Suppressor macrophage treated with lipopolysaccharide for 4 hours (primary cell): ENCODE data around the gene RRP9.

ENCODE experiments used
- DNase-seq: peaks from one replicate; pipeline ENCODE4 v3.0.0-alpha.2; 2020

Gene RRP9

DNA sequence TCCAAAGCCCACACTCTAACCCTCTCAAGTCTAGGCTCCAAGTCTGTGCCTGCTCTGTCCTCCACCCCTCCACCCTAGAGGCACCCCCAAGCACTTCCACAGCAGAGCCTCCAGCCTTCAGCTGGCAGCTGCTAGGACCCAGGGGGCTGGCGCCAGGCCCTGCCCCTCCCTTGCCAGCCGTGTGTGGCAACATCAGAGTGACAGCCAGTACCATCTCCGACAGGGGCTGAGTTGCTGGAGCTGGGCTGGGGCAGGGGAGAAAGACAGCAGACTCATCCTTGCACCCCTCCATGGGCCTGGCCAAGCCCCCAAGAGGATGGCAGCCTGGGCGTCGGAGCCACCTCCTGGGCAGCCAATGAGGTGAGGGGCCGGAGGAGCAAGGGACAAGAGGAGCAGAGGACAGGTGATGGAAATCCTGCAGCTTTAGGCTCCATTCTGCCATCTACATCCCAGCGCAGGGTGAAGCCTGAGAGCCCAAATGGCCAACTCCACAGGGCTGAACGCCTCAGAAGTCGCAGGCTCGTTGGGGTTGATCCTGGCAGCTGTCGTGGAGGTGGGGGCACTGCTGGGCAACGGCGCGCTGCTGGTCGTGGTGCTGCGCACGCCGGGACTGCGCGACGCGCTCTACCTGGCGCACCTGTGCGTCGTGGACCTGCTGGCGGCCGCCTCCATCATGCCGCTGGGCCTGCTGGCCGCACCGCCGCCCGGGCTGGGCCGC lies 13.6 kb upstream of the RRP9 start, which contains the start of gene GPR62:
GPR62 (plus strand) TSS at position 207 of the 718 bp plus-strand sequence; CDS start at position 479, 272 bp downstream.
- DNase-seq, result no peak

- no peak for DNase-seq
Measured at GRCh38 chr3:51954713-51955112, 13.0 kb upstream of the RRP9 start.

DNA sequence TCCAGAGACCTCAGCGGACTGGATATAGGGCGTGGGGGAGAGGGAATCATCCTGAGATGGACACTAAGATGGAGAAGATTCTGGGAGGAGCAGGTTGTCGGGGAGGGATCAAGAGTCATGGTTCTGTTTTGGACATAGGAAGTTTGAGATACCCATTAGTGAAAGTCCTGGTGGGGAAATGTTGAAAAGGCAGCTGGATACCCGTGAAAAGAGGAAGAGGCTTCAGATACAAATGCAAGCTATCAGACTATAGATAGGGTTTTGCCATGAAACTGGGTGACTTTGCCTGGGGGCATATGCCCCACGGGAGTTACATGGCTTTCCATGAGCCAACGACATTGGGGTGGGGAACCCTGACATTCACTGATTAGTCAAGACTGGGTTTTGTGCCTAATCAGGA lies 12.4 kb upstream of the RRP9 start:
- peak; percentile 58 for DNase-seq

DNA sequence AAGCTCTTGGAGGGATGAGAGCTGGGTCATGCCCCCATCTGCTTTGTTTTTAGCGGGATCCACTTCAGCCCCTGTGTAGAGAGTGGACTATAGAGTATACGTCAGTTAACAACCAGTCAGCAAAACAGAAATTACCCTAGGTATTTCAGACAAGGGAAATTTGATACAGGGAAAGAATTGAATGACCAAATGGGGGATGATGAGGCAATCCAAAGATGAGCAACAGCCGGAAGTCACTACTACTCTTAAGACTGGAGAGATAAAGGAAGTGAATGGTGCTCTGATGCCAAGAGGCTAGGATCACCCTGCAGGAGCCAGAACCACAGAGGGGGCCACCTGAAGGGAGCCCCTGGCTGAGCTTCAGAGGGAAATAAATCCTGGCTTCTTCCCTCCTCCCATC lies 11.7 kb upstream of the RRP9 start:
- peak; percentile 83 for DNase-seq

GRCh38 chr3:51950899-51951298 lies 9.2 kb upstream of the RRP9 start:
- DNase-seq, result no peak

DNA sequence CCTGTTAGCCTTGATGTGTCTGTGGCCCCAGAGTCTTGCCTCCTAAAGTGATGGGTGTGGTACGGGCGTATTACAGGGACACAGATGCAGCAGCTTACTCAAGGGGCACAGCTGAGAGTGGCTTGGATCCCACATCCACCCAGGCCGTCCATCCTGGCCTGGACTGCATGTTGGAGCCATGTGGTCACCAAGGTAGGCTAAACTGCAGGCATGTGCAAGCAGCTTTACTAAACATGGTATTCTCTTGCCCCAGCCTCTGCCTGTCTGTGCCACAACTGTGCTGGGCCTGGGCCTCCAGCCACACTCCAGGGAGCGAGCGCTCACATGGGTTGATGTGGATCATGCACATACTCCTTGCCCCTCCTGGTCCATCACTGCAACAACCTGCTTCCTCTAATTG lies 7.4 kb upstream of the RRP9 start:
- DNase-seq, result no peak

GRCh38 chr3:51948016-51948580 lies 6.4 kb upstream of the RRP9 start:
- no peak for DNase-seq

DNA sequence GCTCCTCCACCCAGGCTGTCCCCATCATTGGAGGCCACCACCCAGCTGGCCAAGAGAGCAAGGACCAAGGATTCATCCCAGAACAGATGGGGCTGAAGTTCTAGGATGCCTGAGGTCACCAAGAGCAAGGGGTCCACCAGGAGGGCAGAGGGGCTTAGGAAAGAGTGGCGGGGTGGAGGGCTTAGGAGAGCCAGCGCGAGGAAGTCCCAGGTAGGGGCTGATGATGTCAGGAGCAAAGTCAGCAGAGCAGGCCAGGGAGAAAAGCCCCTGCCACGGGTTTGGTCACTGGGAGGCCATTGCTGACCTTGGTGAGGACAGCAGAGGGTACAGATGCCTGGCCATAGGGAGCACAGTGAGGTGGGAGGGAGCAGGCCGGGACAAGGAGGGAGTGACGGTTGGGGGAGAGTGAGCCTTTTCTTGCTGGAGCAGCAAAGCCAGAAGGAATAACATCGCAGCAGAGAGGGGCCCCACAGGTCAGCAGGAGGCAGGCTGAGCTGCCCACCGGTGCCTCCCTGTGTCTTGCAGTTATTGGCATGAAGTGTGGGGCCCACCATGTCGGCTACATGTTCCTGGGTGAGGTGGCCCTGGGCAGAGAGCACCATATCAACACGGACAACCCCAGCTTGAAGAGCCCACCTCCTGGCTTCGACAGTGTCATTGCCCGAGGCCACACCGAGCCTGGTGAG lies 5.7 kb upstream of the RRP9 start:
- DNase-seq, result no peak

- DNase-seq, result no peak
Measured at GRCh38 chr3:51946796-51947195, 5.1 kb upstream of the RRP9 start.

DNA sequence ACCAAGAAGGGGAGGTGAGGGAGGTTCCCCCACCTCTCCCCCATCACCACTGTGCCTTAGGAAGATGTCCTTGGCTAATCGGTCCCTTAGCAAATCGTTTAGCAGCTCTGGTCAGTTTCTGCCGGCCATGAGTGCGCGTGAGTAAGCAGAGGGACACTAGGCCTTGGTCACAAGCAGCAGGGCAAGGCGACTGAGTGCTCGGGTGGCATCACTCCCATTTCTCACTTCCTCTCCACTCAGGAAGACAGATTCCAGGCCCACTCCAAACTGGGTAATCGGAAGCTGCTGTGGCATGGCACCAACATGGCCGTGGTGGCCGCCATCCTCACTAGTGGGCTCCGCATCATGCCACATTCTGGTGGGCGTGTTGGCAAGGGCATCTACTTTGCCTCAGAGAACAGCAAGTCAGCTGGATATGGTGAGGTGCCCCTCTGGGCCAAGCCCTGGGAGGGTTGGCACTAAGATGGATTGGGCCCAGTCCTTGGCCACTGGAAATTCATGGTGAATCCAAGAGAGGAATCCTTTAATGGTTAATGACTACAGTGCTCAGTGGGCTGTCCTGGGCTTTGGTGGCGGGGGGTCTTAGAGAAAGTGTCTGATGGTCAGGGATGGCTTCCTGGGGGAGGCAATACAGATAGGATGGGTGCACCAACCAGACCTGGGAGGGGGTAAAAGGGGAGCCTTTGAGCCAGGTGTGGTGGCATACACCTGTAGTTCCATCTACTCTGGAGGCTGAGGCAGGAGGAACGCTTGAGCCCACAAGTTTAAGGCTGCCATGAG lies 4.4 kb upstream of the RRP9 start:
- DNase-seq, result no peak

DNA sequence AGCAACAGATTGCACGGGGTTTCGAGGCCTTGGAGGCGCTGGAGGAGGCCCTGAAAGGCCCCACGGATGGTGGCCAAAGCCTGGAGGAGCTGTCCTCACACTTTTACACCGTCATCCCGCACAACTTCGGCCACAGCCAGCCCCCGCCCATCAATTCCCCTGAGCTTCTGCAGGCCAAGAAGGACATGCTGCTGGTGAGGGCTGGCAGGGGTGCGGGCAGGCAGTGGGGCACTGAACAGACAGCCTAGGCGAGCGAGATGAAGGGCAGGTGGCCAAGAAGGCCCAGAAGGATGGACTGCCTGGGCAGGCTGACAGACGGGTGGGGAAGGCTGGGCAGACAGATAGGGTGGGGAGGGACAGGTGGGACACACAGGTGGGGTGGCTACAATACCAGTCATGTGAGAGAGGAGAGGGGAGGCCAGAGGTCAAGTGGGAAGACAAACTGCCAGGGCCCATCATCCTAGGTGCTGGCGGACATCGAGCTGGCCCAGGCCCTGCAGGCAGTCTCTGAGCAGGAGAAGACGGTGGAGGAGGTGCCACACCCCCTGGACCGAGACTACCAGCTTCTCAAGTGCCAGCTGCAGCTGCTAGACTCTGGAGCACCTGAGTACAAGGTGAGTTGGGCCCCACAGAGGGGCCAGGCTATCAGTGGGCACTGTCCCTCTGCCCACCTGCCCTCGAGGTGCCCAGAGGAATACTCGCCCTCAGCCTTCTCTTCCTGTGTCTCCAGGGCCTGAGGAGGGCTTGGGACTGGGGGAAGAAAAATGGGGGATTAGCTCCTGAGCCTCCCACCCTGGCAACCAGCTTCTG lies 3.5 kb upstream of the RRP9 start:
- DNase-seq, result no peak

DNA sequence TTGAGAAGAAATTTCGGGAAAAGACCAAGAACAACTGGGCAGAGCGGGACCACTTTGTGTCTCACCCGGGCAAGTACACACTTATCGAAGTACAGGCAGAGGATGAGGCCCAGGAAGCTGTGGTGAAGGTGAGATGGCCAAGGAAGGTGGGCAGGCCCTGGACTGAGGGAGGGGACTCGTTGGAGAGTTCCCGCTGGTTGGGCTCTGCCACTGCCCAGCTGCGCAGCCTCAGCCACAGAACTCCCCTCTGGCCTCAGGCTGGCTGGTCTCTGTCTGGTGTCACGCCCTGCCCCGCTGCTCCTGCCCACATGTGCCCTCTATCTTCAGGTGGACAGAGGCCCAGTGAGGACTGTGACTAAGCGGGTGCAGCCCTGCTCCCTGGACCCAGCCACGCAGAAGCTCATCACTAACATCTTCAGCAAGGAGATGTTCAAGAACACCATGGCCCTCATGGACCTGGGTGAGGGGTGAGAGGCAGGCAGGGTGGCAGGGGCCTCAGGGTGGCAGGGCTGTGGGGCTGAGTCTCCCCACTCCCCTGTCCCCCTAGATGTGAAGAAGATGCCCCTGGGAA lies 2.8 kb upstream of the RRP9 start:
- DNase-seq, result no peak

GRCh38 chr3:51943451-51944391 lies 2.0 kb upstream of the RRP9 start:
- no peak for DNase-seq

GRCh38 chr3:51942603-51943450 lies 1.1 kb upstream of the RRP9 start:
- peak; percentile 50 for DNase-seq

DNA sequence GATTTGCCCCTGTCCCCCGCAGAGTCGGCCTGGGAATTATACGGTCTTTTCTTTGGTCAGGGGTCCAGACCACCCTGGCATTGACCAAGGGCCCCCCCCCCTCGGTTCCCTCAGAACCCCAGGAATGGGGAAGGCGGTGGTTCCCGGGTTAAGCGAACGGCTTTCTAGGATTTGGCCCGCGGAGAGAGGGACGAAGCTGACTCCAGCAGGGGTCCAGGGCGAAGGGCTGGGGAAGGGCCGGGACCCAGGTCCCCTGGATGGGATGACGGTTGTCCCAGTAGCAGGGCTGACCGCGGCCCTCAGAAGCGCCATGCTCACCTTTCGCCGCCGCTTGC lies 274 bp downstream of the RRP9 start:
- no peak for DNase-seq

DNA sequence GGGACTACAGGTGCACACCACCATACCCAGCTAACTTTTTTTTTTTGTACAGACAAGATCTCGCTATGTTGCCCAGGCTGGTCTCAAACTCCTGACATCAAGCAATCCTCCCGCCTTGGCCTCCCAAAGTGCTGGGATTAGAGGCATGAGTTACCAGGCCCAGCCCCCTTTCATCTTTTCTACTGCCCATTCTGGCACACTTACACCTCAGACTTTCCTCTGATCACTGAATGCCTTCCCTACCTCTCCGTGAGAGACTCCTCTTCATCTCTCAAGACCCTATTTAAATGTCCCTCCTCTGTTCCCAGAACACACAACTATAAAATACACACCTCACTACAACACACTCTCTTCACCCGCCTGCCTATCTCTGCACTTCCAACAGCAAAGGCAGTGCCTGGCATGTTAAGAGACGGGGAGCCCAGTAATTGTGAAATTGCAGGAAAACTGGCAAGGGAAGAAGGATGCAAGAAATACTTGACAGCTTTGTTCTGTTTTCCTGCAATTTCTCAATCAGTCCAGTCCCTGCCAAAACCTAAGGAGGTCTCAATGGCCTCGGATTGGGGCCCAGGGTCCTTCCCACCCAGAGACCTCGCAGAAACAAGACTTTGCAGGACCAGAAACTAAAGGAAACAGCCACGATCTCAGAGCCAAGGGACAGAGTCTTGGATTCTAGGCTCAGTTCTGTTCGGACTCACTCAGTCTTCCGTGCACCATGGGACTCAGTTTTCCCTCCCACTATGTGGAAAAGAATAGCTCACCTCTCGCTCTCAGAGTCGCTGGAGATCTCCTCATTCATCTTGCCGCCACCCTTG lies 849 bp downstream of the RRP9 start:
- DNase-seq, result no peak

GRCh38 chr3:51938780-51939425 lies 2.8 kb downstream of the RRP9 start:
- no peak for DNase-seq

GRCh38 chr3:51937611-51938450 lies 3.9 kb downstream of the RRP9 start:
- no peak for DNase-seq
